ENCODE data around the gene KIF5A.
A peak's percentile ranks its signal among the peaks of the same experiment; 100 is the strongest.

The KIF5A gene

GRCh38 chr12:57520053-57520818 lies 29.6 kb upstream of the KIF5A start, which contains the start of gene DDIT3:
Gene DDIT3 (minus strand): TSS chr12:57520514. CDS start chr12:57517406, 3,108 bp downstream.
- Histone ChIP-seq H3K4me2 (peak within 1 kb of the TSS; percentile 95), H3K4me3 (peak within 1 kb of the TSS; percentile 84), H3K9me3 (no peaks in the 10 kb centered on the region), H3K27ac (peak within 1 kb of the TSS; percentile 98), H4K20me1 (peaks cover 69% of the 10 kb centered on the region), H3K4me1 (peaks cover 57% of the 10 kb centered on the region), H3K9ac (peak within 1 kb of the TSS; percentile 97), H3K27me3 (no peaks in the 10 kb centered on the region), H3K36me3 (peaks cover 54% of the 10 kb centered on the region)
- no peak for TF ChIP-seq Cebpa-rat (IDR thresholded peaks at IDR 0.05)

GRCh38 chr12:57521525-57522010 lies 28.3 kb upstream of the KIF5A start:
- no peaks in the 10 kb centered on the region for H3K27me3 ChIP-seq

GRCh38 chr12:57522011-57522886 lies 27.6 kb upstream of the KIF5A start, which contains the start of gene MBD6:
Gene MBD6 (plus strand): TSS chr12:57522824. CDS start chr12:57524304, 1,480 bp downstream.
- peak; percentile 42; the same call in 1 of the 2 replicates for TF ChIP-seq Cebpa-rat (IDR thresholded peaks at IDR 0.05)
- Histone ChIP-seq H3K27me3 (no peaks in the 10 kb centered on the region), H3K4me1 (peaks cover 73% of the 10 kb centered on the region), H3K9ac (peak within 1 kb of the TSS; percentile 91), H3K27ac (peak within 1 kb of the TSS; percentile 98), H4K20me1 (peaks cover 65% of the 10 kb centered on the region), H3K4me3 (peak within 1 kb of the TSS; percentile 84), H3K36me3 (peaks cover 54% of the 10 kb centered on the region), H3K9me3 (no peaks in the 10 kb centered on the region), H3K4me2 (peak within 1 kb of the TSS; percentile 98)

More at GRCh38 chr12:57521525-57522010, 28.3 kb upstream of the KIF5A start:
- Histone ChIP-seq H3K36me3 (peaks cover 54% of the 10 kb centered on the region), H3K27ac (peak overlapping the region; percentile 98), H3K4me3 (peak overlapping the region; percentile 84), H3K9ac (peak overlapping the region; percentile 85), H3K9me3 (no peaks in the 10 kb centered on the region), H3K4me1 (peaks cover 71% of the 10 kb centered on the region), H4K20me1 (peaks cover 68% of the 10 kb centered on the region), H3K4me2 (peak overlapping the region; percentile 95)
- TF ChIP-seq Cebpa-rat (IDR thresholded peaks at IDR 0.05), result no peak

- Histone ChIP-seq H3K4me2 (peak overlapping the region; percentile 98), H3K4me1 (peaks cover 65% of the 10 kb centered on the region), H3K9me3 (no peaks in the 10 kb centered on the region), H3K36me3 (peaks cover 54% of the 10 kb centered on the region), H3K27ac (peak overlapping the region; percentile 98), H3K4me3 (peak overlapping the region; percentile 84), H4K20me1 (peaks cover 63% of the 10 kb centered on the region), H3K27me3 (no peaks in the 10 kb centered on the region), H3K9ac (peak overlapping the region; percentile 91)
- no peak for TF ChIP-seq Cebpa-rat (IDR thresholded peaks at IDR 0.05)
Observed at GRCh38 chr12:57522887-57523705, 26.7 kb upstream of the KIF5A start.

GRCh38 chr12:57523706-57524614 lies 25.9 kb upstream of the KIF5A start:
- H3K4me3 ChIP-seq, result peak overlapping the region; percentile 84
- TF ChIP-seq Cebpa-rat (IDR thresholded peaks at IDR 0.05), result no peak
- H3K4me1 ChIP-seq, result peaks cover 56% of the 10 kb centered on the region
- H3K36me3 ChIP-seq, result peaks cover 54% of the 10 kb centered on the region
- no peaks in the 10 kb centered on the region for H3K9me3 ChIP-seq
- H3K4me2 ChIP-seq, result peak overlapping the region; percentile 98
- H3K27ac ChIP-seq, result peak overlapping the region; percentile 89
- no peaks in the 10 kb centered on the region for H3K27me3 ChIP-seq
- peak overlapping the region; percentile 91 for H3K9ac ChIP-seq
- peaks cover 54% of the 10 kb centered on the region for H4K20me1 ChIP-seq

- Histone ChIP-seq H3K9me3 (no peaks in the 10 kb centered on the region), H3K9ac (peak overlapping the region; percentile 91), H4K20me1 (peaks cover 44% of the 10 kb centered on the region), H3K4me3 (peak overlapping the region; percentile 84; the same call in 1 of the 2 replicates), H3K4me2 (peak overlapping the region; percentile 98), H3K4me1 (peaks cover 52% of the 10 kb centered on the region), H3K27ac (peak overlapping the region; percentile 89; the same call in 1 of the 2 replicates), H3K27me3 (no peaks in the 10 kb centered on the region), H3K36me3 (peaks cover 60% of the 10 kb centered on the region)
- no peak for TF ChIP-seq Cebpa-rat (IDR thresholded peaks at IDR 0.05)
Observed at GRCh38 chr12:57524814-57525614, 24.8 kb upstream of the KIF5A start.

- Histone ChIP-seq H3K4me1 (peaks cover 52% of the 10 kb centered on the region), H3K9me3 (no peaks in the 10 kb centered on the region), H3K27me3 (no peaks in the 10 kb centered on the region), H3K27ac (peak overlapping the region; percentile 51; the same call in 1 of the 2 replicates), H3K36me3 (peaks cover 68% of the 10 kb centered on the region), H4K20me1 (peaks cover 50% of the 10 kb centered on the region), H3K9ac (peak overlapping the region; percentile 57; the same call in 1 of the 2 replicates), H3K4me2 (peak overlapping the region; percentile 98), H3K4me3 (no peak overlapping the region)
- no peak for TF ChIP-seq Cebpa-rat (IDR thresholded peaks at IDR 0.05)
Observed at GRCh38 chr12:57525615-57526383, 24.0 kb upstream of the KIF5A start.

Data from BLaER1 (cell line).